NT2/D1 (cell line): ENCODE measurements around the gene PNLIP.

Experiments used
- YY1 ChIP-seq: IDR thresholded peaks from 2 replicates; pipeline ENCODE4 v1.6.1; 2011; ENCODE audit not compliant: insufficient read length, insufficient read depth
- ZNF274 ChIP-seq: IDR thresholded peaks from 2 replicates; pipeline ENCODE4 v1.6.1; 2011; ENCODE audit warnings: mild to moderate bottlenecking, low read depth, low read length

GRCh38 chr10:116511365-116511764, 34.4 kb upstream of the PNLIP start:
- TF ChIP-seq ZNF274 (no peak), YY1 (no peak)
